ENCODE results near the gene ABLIM2. TPM values are rescaled to one million over a fixed set of nuclear protein-coding genes. Genes with fewer than 3 reads are reported as not detected.

ABLIM2 gene
- total and polyA plus RNA-seq, 2 of the 8 experiments (the other 6 are each of a cell fraction or from before 2014, with no cell fraction given), result 2.8 to 3.0 TPM

- TF ChIP-seq CHD7 (IDR thresholded peaks at IDR 0.05; ENCODE audit: insufficient replicate concordance, low read length) (no peak), HDAC2 (IDR thresholded peaks at IDR 0.05; ENCODE audit: borderline replicate concordance in 1 of 2, low read depth in 2 of 2, low read length in 2 of 2) (no peak), NANOG (IDR thresholded peaks at IDR 0.05; ENCODE audit: insufficient read depth, low read depth, low read length, poor library complexity, severe bottlenecking) (no peak), POLR2A (IDR thresholded peaks at IDR 0.05; ENCODE audit: control extremely low read depth in 1 of 2, low read depth in 2 of 2, low read length in 2 of 2) (no peak), E2F6 (IDR thresholded peaks at IDR 0.05) (no peak)
These were observed 132.9 kb downstream of the ABLIM2 start (continued) for GRCh38 chr4:8025668-8026067.

All from H1 (cell line).